Endodermal cell (in vitro differentiated cells): ENCODE measurements around the gene ANO9. TPM values are rescaled to one million over a fixed set of nuclear protein-coding genes. Genes with fewer than 3 reads are reported as not detected.

Experiments
- DNase-seq: peaks from one replicate; pipeline ENCODE4 v3.0.0-alpha.2; 2017
- H3K27ac ChIP-seq: 2 replicates; pipeline ENCODE4 v1.5.1; 2013; ENCODE audit warnings: mild to moderate bottlenecking, low read depth, low read length, moderate library complexity
- H3K27me3 ChIP-seq: 2 replicates; pipeline ENCODE4 v1.6.1; 2013; ENCODE audit warnings: mild to moderate bottlenecking, low read length, moderate library complexity; ENCODE audit not compliant: insufficient read depth, control insufficient read depth, poor library complexity, severe bottlenecking
- H3K36me3 ChIP-seq: 2 replicates; pipeline ENCODE4 v1.7.0; 2013; ENCODE audit warnings: mild to moderate bottlenecking, low read length, moderate library complexity; ENCODE audit not compliant: control insufficient read depth, insufficient read depth
- H3K4me1 ChIP-seq: one replicate; pipeline ENCODE4 v1.7.0; 2013; ENCODE audit warnings: low read length; ENCODE audit not compliant: control insufficient read depth, insufficient read depth
- H3K4me3 ChIP-seq: 2 replicates; pipeline ENCODE4 v1.5.1; 2013; ENCODE audit warnings: mild to moderate bottlenecking, low read length, moderate library complexity
- H3K9ac ChIP-seq: 2 replicates; pipeline ENCODE4 v1.6.1; 2013; ENCODE audit warnings: mild to moderate bottlenecking, low read length, moderate library complexity; ENCODE audit not compliant: poor library complexity, severe bottlenecking; ENCODE audit errors: extremely low read depth
- H3K9me3 ChIP-seq: 2 replicates; pipeline ENCODE4 v1.6.1; 2013; ENCODE audit warnings: mild to moderate bottlenecking, low read length, moderate library complexity; ENCODE audit not compliant: control insufficient read depth
- H3K27ac Mint-ChIP-seq: 2 replicates; pipeline ENCODE4 v1.8.0; 2020; ENCODE audit warnings: mixed read lengths
- H3K27me3 Mint-ChIP-seq: 2 replicates; pipeline ENCODE4 v1.8.0; 2021; ENCODE audit warnings: mild to moderate bottlenecking, mixed read lengths; ENCODE audit not compliant: insufficient read depth
- H3K36me3 Mint-ChIP-seq: 2 replicates; pipeline ENCODE4 v1.8.0; 2020; ENCODE audit warnings: low read depth, mixed read lengths
- H3K4me1 Mint-ChIP-seq: 2 replicates; pipeline ENCODE4 v1.8.0; 2020; ENCODE audit warnings: mixed read lengths
- H3K4me3 Mint-ChIP-seq: 2 replicates; pipeline ENCODE4 v1.8.0; 2020; ENCODE audit warnings: mild to moderate bottlenecking, moderate library complexity, mixed read lengths
- H3K9me3 Mint-ChIP-seq: 2 replicates; pipeline ENCODE4 v1.8.0; 2020; ENCODE audit warnings: mild to moderate bottlenecking, mixed read lengths
- WGBS, 2 experiments: methylation state at CpG; one replicate each; pipeline versions ENCODE4 v1.1.5 to v1.1.7; 2013; ENCODE audit warnings: missing lambda C conversion rate in 2 of 2, mixed read lengths in 1 of 2; ENCODE audit not compliant: insufficient coverage in 1 of 2, insufficient read length in 1 of 2; 5-methylcytosine and 5-hydroxymethylcytosine counted together
- total RNA-seq, 2 donors: library from RNA; stranded (reverse); fragmentation: NEBNext Ultra II Directional in 1 of 2; extraction: Animal tissue kit (Norgen Biotek cat#: 25700) in 1 of 2; gene quantifications; 2 replicates in 1 of 2; 3 replicates in 1 of 2; pipeline ENCODE4 v1.2.1, GENCODE V29; 2021
- TF ChIP-seq, protein P1 (sequence below): fragments of 200-600 bp; sonication (generic); conservative IDR thresholded peaks from 2 replicates; pipeline ENCODE4 v1.5.0; 2021; ENCODE audit warnings: antibody characterized with exemption, mild to moderate bottlenecking

Gene ANO9
- total RNA-seq, 2 donors from 2014 or later: 16.8 to 17.8 TPM

DNA sequence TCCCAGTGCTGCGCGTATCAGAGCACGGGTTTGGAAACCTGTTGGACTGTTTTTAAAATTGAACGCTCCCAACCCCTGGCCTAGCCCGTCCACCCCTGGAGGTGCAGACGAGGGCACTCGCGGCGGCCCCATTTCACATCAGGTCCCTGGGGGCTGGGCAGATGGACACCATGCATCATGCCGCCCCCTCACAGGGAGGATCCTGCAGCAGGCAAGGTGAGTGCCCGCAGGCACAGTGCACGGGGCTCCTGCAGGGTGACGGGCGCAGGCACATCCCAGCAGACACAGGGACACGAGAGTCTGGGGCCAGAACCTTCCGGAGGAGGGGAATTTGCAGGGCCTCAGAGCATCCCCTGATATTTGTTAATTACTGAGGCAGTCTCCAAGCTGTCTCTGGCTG lies 7.3 kb downstream of the ANO9 start:
- H3K9ac ChIP-seq: no peak overlapping the region
- peaks cover 3% of the 10 kb centered on the region for H3K36me3 Mint-ChIP-seq
- DNase-seq: no peak
- 91% methylated on average over 10 to 16 of the region's 16 CpGs for WGBS, 2 experiments
- no peak overlapping the region for H3K27ac ChIP-seq
- no peaks in the 10 kb centered on the region for H3K27me3 Mint-ChIP-seq
- no peaks in the 10 kb centered on the region for H3K4me1 Mint-ChIP-seq
- H3K27ac Mint-ChIP-seq: no peak overlapping the region
- peaks cover 9% of the 10 kb centered on the region for H3K9me3 Mint-ChIP-seq
- H3K4me3 ChIP-seq: no peak overlapping the region
- TF ChIP-seq, protein P1, sequence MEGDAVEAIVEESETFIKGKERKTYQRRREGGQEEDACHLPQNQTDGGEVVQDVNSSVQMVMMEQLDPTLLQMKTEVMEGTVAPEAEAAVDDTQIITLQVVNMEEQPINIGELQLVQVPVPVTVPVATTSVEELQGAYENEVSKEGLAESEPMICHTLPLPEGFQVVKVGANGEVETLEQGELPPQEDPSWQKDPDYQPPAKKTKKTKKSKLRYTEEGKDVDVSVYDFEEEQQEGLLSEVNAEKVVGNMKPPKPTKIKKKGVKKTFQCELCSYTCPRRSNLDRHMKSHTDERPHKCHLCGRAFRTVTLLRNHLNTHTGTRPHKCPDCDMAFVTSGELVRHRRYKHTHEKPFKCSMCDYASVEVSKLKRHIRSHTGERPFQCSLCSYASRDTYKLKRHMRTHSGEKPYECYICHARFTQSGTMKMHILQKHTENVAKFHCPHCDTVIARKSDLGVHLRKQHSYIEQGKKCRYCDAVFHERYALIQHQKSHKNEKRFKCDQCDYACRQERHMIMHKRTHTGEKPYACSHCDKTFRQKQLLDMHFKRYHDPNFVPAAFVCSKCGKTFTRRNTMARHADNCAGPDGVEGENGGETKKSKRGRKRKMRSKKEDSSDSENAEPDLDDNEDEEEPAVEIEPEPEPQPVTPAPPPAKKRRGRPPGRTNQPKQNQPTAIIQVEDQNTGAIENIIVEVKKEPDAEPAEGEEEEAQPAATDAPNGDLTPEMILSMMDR: no peak
- no peaks in the 10 kb centered on the region for H3K27me3 ChIP-seq
- H3K36me3 ChIP-seq: no peaks in the 10 kb centered on the region
- no peaks in the 10 kb centered on the region for H3K4me1 ChIP-seq
- H3K4me3 Mint-ChIP-seq: no peak overlapping the region
- no peaks in the 10 kb centered on the region for H3K9me3 ChIP-seq

DNA sequence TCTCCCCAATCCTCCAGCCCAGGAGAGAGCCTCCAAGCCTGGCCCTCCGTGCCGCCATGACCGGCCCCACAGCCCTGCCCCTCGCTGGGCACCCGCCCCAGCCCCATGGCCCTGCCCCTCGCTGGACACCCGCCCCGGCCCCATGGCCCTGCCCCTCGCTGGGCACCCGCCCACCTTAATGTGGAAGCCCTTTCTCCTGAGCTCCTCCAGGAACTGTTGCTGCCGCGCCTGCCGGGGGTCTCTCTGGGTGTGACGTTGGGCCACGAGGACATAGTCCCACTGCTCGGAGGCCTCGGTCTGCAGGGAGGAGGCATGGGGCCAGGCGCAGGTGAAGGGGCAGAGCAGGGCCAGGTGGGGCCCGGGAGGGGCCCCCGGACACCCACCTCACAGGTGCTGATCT lies 8.2 kb downstream of the ANO9 start:
- H3K27ac ChIP-seq: no peak overlapping the region
- no peaks in the 10 kb centered on the region for H3K9me3 ChIP-seq
- no peak for DNase-seq
- Mint-ChIP-seq H3K4me1 (no peaks in the 10 kb centered on the region), H3K27me3 (no peaks in the 10 kb centered on the region), H3K36me3 (peaks cover 3% of the 10 kb centered on the region), H3K4me3 (no peak overlapping the region), H3K9me3 (peaks cover 9% of the 10 kb centered on the region), H3K27ac (no peak overlapping the region)
- no peaks in the 10 kb centered on the region for H3K27me3 ChIP-seq
- 86 to 92% methylated on average over 5 to 20 of the region's 20 CpGs for WGBS, 2 experiments
- no peaks in the 10 kb centered on the region for H3K36me3 ChIP-seq
- no peak overlapping the region for H3K9ac ChIP-seq
- H3K4me1 ChIP-seq: no peaks in the 10 kb centered on the region
- H3K4me3 ChIP-seq: no peak overlapping the region
- TF ChIP-seq, protein P1: no peak

DNA sequence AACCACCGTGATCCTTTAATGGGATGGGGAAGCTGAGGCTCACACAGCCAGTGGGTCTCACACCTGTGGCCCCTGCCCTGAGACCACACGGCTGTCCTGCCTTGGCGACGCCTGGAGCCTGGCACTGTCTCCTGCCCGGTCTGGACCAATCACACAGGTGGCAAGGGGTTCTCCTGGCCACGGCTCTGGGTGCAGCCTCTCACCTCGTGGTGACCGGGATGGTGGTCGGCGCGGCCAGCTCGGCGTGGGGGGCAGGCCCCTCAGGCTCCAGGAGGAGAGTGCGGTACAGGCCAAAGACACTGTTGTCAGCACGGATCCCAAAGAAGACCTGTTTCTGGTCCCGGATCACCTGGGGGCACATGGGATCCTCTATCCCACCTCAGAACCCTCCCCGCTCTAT lies 8.7 kb downstream of the ANO9 start:
- Mint-ChIP-seq H3K9me3 (peaks cover 9% of the 10 kb centered on the region), H3K27ac (no peak overlapping the region), H3K4me1 (no peaks in the 10 kb centered on the region), H3K36me3 (peaks cover 3% of the 10 kb centered on the region), H3K4me3 (no peak overlapping the region), H3K27me3 (no peaks in the 10 kb centered on the region)
- no peaks in the 10 kb centered on the region for H3K27me3 ChIP-seq
- DNase-seq: no peak
- H3K9ac ChIP-seq: no peak overlapping the region
- H3K27ac ChIP-seq: no peak overlapping the region
- no peaks in the 10 kb centered on the region for H3K9me3 ChIP-seq
- H3K36me3 ChIP-seq: no peaks in the 10 kb centered on the region
- no peak overlapping the region for H3K4me3 ChIP-seq
- TF ChIP-seq, protein P1: no peak
- WGBS, 2 experiments: 89 to 93% methylated on average over 14 to 17 of the region's 17 CpGs
- no peaks in the 10 kb centered on the region for H3K4me1 ChIP-seq
